GM23248 (cell line): ENCODE measurements around the gene CCDC24. TPM values are rescaled to one million over a fixed set of nuclear protein-coding genes. Genes with fewer than 3 reads are reported as not detected.

Experiments used
- DNase-seq: peaks from one replicate; pipeline ENCODE4 v3.0.0-alpha.2; 2015
- H2AFZ ChIP-seq: fragments of 200-600 bp; sonication (generic); 2 replicates; pipeline ENCODE4 v1.6.1; 2016; ENCODE audit warnings: antibody characterized with exemption
- H3F3A ChIP-seq: fragments of 200-600 bp; sonication (generic); 2 replicates; pipeline ENCODE4 v1.6.1; 2016; ENCODE audit warnings: mild to moderate bottlenecking, antibody characterized with exemption, mixed run types; ENCODE audit not compliant: insufficient read depth
- H3K27ac ChIP-seq: fragments of 200-600 bp; sonication (generic); 2 replicates; pipeline ENCODE4 v1.5.1; 2016; ENCODE audit warnings: mild to moderate bottlenecking
- H3K27me3 ChIP-seq: fragments of 200-600 bp; sonication (generic); replicated peaks from 2 replicates; pipeline ENCODE4 v1.6.1; 2016; ENCODE audit warnings: mild to moderate bottlenecking; ENCODE audit not compliant: insufficient read depth
- H3K36me3 ChIP-seq: fragments of 200-600 bp; sonication (generic); 2 replicates; pipeline ENCODE4 v1.6.1; 2016; ENCODE audit warnings: low read depth, mild to moderate bottlenecking
- H3K4me1 ChIP-seq: fragments of 200-600 bp; sonication (generic); 2 replicates; pipeline ENCODE4 v1.6.1; 2016; ENCODE audit warnings: mild to moderate bottlenecking; ENCODE audit not compliant: insufficient read depth
- H3K4me2 ChIP-seq: fragments of 200-600 bp; sonication (generic); one replicate; pipeline ENCODE4 v1.6.1; 2016; ENCODE audit warnings: mild to moderate bottlenecking; ENCODE audit not compliant: unreplicated experiment
- H3K4me3 ChIP-seq: fragments of 200-600 bp; sonication (generic); 2 replicates; pipeline ENCODE4 v1.5.1; 2016; ENCODE audit warnings: mild to moderate bottlenecking
- H3K79me2 ChIP-seq: fragments of 200-600 bp; sonication (generic); 2 replicates; pipeline ENCODE4 v1.6.1; 2016; ENCODE audit warnings: mild to moderate bottlenecking; ENCODE audit not compliant: insufficient read depth
- H3K9ac ChIP-seq: fragments of 200-600 bp; sonication (generic); 2 replicates; pipeline ENCODE4 v1.6.1; 2016; ENCODE audit warnings: mild to moderate bottlenecking
- H3K9me2 ChIP-seq: fragments of 200-600 bp; sonication (generic); 2 replicates; pipeline ENCODE4 v1.6.1; 2016; ENCODE audit warnings: mixed run types, mild to moderate bottlenecking, moderate library complexity; ENCODE audit not compliant: insufficient read depth
- H3K9me3 ChIP-seq: fragments of 200-600 bp; sonication (generic); one replicate; pipeline ENCODE4 v1.6.1; 2017; ENCODE audit warnings: low read depth
- H4K20me1 ChIP-seq: fragments of 200-600 bp; sonication (generic); 2 replicates; pipeline ENCODE4 v1.6.0; 2016; ENCODE audit not compliant: insufficient read depth
- EZH2 ChIP-seq: fragments of 200-600 bp; sonication (generic); IDR thresholded peaks from 2 replicates; pipeline ENCODE4 v1.6.1; 2018; ENCODE audit warnings: antibody characterized with exemption, mild to moderate bottlenecking; ENCODE audit not compliant: insufficient read depth, poor library complexity, severe bottlenecking
- EZH2phosphoT487 ChIP-seq: fragments of 200-600 bp; sonication (generic); IDR thresholded peaks from 2 replicates; pipeline ENCODE4 v1.6.1; 2018; ENCODE audit warnings: antibody characterized with exemption, moderate library complexity, mild to moderate bottlenecking, low read depth; ENCODE audit not compliant: insufficient read depth
- WGBS, 2 experiments: methylation state at CpG; one replicate each; pipeline ENCODE4 v1.1.6; 2015 to 2017; ENCODE audit warnings: low lambda C conversion rate in 2 of 2, low coverage in 1 of 2; ENCODE audit errors: missing lambda C conversion rate in 2 of 2; 5-methylcytosine and 5-hydroxymethylcytosine counted together
- in situ Hi-C: fragments of 300-500 bp; cut with MboI; formaldehyde crosslinking; loops from 2 replicates; pipeline ENCODE4 v1.15.0; 2020
- polyA plus RNA-seq: library from polyadenylated mRNA; unstranded; fragments of >200 nt; fragmentation: Nextera tagmentation; extraction: Ambion mirVana; gene quantifications from 2 replicates; pipeline ENCODE4 v1.2.1, GENCODE V29; 2016
- total RNA-seq: library from RNA; depleted of rRNA; stranded (reverse); fragments of >200 nt; shearing (Covaris generic); gene quantifications from 2 replicates; pipeline ENCODE4 v1.2.3, GENCODE V29; 2014

The CCDC24 gene
- total and polyA plus RNA-seq, 2 experiments from 2014 or later, result 3.1 to 4.3 TPM

DNA sequence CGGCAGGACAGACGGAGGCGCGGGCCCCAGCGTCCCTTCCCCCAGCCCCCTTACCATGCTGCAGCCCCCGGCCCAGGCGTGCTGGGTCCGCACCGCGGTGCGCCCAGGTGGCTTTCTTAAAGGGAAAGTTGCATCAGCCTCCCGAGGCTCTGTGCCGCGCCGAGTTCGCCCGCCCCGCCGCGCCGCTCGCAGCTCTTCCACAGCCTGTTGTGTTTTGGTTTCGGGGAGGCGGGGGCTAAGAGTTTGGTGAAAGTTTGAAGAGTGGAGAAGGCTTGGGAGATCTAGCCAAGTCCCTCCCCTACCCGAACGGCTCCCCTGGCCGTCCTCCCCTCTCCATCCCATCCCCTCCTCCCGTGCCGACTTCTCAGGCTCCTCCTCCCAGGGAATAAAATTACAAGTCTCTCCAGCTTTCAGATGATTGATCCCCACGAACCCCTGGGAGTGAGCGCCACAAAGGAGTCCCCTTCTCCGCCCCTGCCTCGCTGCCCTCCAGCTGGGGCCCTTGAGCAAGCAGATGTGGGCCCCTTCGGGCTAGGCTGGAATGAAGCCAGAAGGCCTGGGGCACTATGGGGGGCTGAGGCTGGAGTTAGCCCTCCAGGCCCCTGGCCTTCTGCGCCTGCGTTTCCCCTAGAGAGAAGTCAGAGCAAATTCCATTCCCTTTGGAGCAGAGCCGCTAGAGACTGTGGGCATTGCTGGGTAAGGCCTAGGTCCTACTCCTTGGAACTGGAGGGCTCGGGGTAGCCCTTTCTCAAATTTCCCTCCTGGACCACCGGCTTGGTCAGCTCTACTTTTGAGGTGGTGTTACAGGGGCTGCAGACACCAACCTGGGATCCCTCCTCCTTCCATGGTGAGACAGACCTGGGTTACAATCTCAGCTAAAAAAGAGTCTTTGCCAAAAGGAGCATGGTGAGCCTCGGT lies 40.1 kb downstream of the CCDC24 start, which contains the start of gene SLC6A9:
Gene SLC6A9 (minus strand): TSS at position 211 of the 918 bp plus-strand sequence. CDS start 7,185 bp downstream, outside the sequence.
- 21 to 24% methylated on average over 32 to 40 of the region's 40 CpGs for WGBS, 2 experiments
- in situ Hi-C loops, result no loop called here
- peak within 1 kb of the TSS; percentile 81 for H3K9ac ChIP-seq
- H3K4me2 ChIP-seq, result peak within 1 kb of the TSS; percentile 73
- no peaks in the 10 kb centered on the region for H3K27me3 ChIP-seq
- peak; percentile 71 for DNase-seq
- H4K20me1 ChIP-seq, result no peaks in the 10 kb centered on the region
- peak within 1 kb of the TSS; percentile 85 for H2AFZ ChIP-seq
- H3K9me2 ChIP-seq, result no peaks in the 10 kb centered on the region
- peak within 1 kb of the TSS; percentile 81 for H3K4me3 ChIP-seq
- peaks cover 17% of the 10 kb centered on the region for H3K79me2 ChIP-seq
- peak within 1 kb of the TSS; percentile 60 for H3K27ac ChIP-seq
- H3K4me1 ChIP-seq, result peaks cover 15% of the 10 kb centered on the region; the same call in 1 of the 2 replicates
- TF ChIP-seq EZH2, result no peak
- no peak for TF ChIP-seq EZH2phosphoT487
- H3F3A ChIP-seq, result no peaks in the 10 kb centered on the region; the same call in 1 of the 2 replicates
- no peaks in the 10 kb centered on the region for H3K36me3 ChIP-seq
- H3K9me3 ChIP-seq, result no peaks in the 10 kb centered on the region

DNA sequence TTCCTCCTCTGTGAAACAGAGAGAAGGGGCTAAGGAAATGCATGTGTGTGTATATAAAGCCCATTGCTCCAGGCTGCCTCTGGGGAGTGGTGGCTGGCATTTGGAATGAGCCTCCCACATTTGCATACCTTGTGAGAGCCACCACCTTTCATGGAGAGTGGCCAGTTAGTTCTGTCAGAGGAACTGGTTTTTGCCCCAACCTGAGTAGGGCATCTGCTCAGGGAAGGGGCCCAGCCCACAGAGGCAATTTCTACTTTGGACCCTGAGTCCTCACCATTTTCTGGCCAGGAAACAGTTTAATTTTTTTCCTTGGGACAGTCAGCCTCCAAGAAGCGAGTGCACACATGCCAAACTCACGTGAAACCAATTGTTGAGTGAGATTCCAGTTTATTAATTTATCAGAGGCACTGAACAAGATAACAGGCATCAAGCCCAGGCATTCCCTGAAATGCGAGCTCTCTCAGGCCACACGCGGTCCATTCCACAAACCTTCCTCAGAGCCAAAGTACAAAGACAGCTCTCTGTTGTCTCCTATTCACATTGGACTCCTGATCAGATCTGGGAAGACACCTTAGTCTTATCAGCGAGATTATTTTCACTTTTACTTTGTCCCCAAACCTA lies 40.9 kb downstream of the CCDC24 start:
- no peak for DNase-seq
- Histone ChIP-seq H3K27me3 (no peaks in the 10 kb centered on the region), H3K27ac (no peak overlapping the region), H3K4me3 (no peak overlapping the region), H3K4me1 (peaks cover 18% of the 10 kb centered on the region; the same call in 1 of the 2 replicates), H2AFZ (no peak overlapping the region), H3K4me2 (no peak overlapping the region), H3K79me2 (peaks cover 17% of the 10 kb centered on the region), H3K9me3 (no peaks in the 10 kb centered on the region), H3K36me3 (no peaks in the 10 kb centered on the region), H3F3A (no peaks in the 10 kb centered on the region; the same call in 1 of the 2 replicates), H3K9ac (peak overlapping the region; percentile 81; the same call in 1 of the 2 replicates), H4K20me1 (no peaks in the 10 kb centered on the region), H3K9me2 (no peaks in the 10 kb centered on the region)
- WGBS, 2 experiments, result 71 to 84% methylated on average over 6 of the region's 6 CpGs
- TF ChIP-seq EZH2phosphoT487 (no peak), EZH2 (no peak)
- in situ Hi-C loops, result no loop called here

DNA sequence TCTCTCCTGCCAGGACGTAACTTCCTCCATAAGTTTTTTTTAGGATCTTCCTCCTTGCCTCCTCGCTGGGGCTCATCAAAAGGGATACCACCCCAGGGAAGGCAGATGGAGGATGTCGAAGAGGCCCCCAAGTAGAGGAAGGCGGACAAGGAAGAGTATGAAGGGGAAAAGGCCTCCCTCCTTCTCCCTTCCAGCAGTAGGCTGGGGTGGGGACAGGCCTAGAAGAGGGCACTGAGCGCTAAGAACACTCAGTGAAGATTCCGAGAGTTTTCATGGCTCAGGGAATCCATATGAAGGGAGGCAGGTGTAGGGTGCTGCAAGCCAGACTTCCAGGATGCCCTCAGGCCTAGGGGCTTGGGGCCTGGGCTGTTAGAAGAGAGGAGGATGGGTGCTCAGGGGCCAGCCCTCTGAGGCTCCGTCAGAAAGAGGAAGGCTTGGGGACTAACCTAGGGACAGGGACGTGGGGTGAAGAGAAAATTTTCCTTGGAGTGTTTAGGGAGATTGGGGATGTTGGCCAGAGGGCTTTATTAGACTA lies 41.7 kb downstream of the CCDC24 start:
- Histone ChIP-seq H3K9ac (no peak overlapping the region), H4K20me1 (no peaks in the 10 kb centered on the region), H3F3A (no peaks in the 10 kb centered on the region; the same call in 1 of the 2 replicates), H3K36me3 (no peaks in the 10 kb centered on the region), H3K4me1 (peaks cover 18% of the 10 kb centered on the region; the same call in 1 of the 2 replicates), H3K27me3 (no peaks in the 10 kb centered on the region), H3K9me2 (no peaks in the 10 kb centered on the region), H3K9me3 (no peaks in the 10 kb centered on the region), H3K27ac (no peak overlapping the region), H3K4me3 (no peak overlapping the region), H2AFZ (no peak overlapping the region), H3K79me2 (peaks cover 11% of the 10 kb centered on the region), H3K4me2 (no peak overlapping the region)
- TF ChIP-seq EZH2, result no peak
- no peak for TF ChIP-seq EZH2phosphoT487
- WGBS, 2 experiments, result 85 to 87% methylated on average over 8 of the region's 8 CpGs
- no peak for DNase-seq
- in situ Hi-C loops, result no loop called here

DNA sequence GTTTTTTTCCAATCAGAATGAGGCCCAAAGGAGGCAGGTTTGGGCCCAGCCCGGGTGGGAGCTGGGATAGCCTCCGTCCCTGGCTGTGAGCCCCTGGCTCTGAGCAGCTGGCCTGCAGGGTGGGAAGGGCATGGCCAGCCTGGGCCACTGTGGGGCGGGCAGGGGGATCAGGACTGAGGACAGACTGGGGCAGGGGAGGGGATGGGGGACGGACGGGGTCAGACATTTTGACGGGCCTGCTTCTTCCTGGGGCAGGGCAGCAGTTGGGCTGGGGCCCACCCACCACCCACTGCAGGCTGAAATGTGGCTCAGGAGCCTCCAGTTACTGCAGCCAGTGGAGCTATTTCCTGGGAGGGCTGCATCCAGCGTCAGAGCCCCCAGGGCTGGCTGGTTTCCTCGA lies 42.4 kb downstream of the CCDC24 start:
- H4K20me1 ChIP-seq, result no peaks in the 10 kb centered on the region
- H3K36me3 ChIP-seq, result no peaks in the 10 kb centered on the region
- no peaks in the 10 kb centered on the region for H3K27me3 ChIP-seq
- H3K9me3 ChIP-seq, result no peaks in the 10 kb centered on the region
- no peaks in the 10 kb centered on the region for H3K9me2 ChIP-seq
- H3K79me2 ChIP-seq, result peaks cover 4% of the 10 kb centered on the region; the same call in 1 of the 2 replicates
- peaks cover 18% of the 10 kb centered on the region; the same call in 1 of the 2 replicates for H3K4me1 ChIP-seq
- no peak overlapping the region for H3K27ac ChIP-seq
- TF ChIP-seq EZH2 (no peak), EZH2phosphoT487 (no peak)
- in situ Hi-C loops, result no loop called here
- 62 to 64% methylated on average over 5 to 8 of the region's 8 CpGs for WGBS, 2 experiments
- no peak overlapping the region for H3K4me3 ChIP-seq
- peaks cover 5% of the 10 kb centered on the region for H3F3A ChIP-seq
- H3K4me2 ChIP-seq, result no peak overlapping the region
- no peak for DNase-seq
- H3K9ac ChIP-seq, result no peak overlapping the region
- H2AFZ ChIP-seq, result no peak overlapping the region
